ENCODE results near the gene KAZN.

KAZN gene

GRCh38 chr1:14630986-14631385 lies 32.5 kb downstream of the KAZN start:
- in situ Hi-C loops (cut with HindIII; ENCODE audit: low pct_ligation_motif_present, low pct_unique_long_range_greater_than_20kb, low sequenced_read_pairs) = no loop called here
- DNase-seq = no peak

- DNase-seq = no peak
- in situ Hi-C loops (cut with HindIII; ENCODE audit: low pct_ligation_motif_present, low pct_unique_long_range_greater_than_20kb, low sequenced_read_pairs) = no loop called here
Measured at GRCh38 chr1:14631421-14631820, 32.9 kb downstream of the KAZN start.

GRCh38 chr1:14634486-14634885 lies 36.0 kb downstream of the KAZN start:
- no peak for DNase-seq
- in situ Hi-C loops (cut with HindIII; ENCODE audit: low pct_ligation_motif_present, low pct_unique_long_range_greater_than_20kb, low sequenced_read_pairs) = no loop called here

- no peak for DNase-seq
- in situ Hi-C loops (cut with HindIII; ENCODE audit: low pct_ligation_motif_present, low pct_unique_long_range_greater_than_20kb, low sequenced_read_pairs) = no loop called here
Measured at GRCh38 chr1:14635421-14635820, 36.9 kb downstream of the KAZN start.

- in situ Hi-C loops (cut with HindIII; ENCODE audit: low pct_ligation_motif_present, low pct_unique_long_range_greater_than_20kb, low sequenced_read_pairs) = no loop called here
Measured at GRCh38 chr1:14636897-14637632, 38.6 kb downstream of the KAZN start.

GRCh38 chr1:14639291-14640050 lies 41.0 kb downstream of the KAZN start:
- in situ Hi-C loops (cut with HindIII; ENCODE audit: low pct_ligation_motif_present, low pct_unique_long_range_greater_than_20kb, low sequenced_read_pairs) = no loop called here
- no peak for DNase-seq

More at GRCh38 chr1:14636897-14637632, 38.6 kb downstream of the KAZN start:
- DNase-seq = no peak

- no peak for DNase-seq
- in situ Hi-C loops (cut with HindIII; ENCODE audit: low pct_ligation_motif_present, low pct_unique_long_range_greater_than_20kb, low sequenced_read_pairs) = no loop called here
Measured at GRCh38 chr1:14642712-14643111, 44.2 kb downstream of the KAZN start.

GRCh38 chr1:14646973-14647372 lies 48.5 kb downstream of the KAZN start:
- in situ Hi-C loops (cut with HindIII; ENCODE audit: low pct_ligation_motif_present, low pct_unique_long_range_greater_than_20kb, low sequenced_read_pairs) = no loop called here
- DNase-seq = no peak

- in situ Hi-C loops (cut with HindIII; ENCODE audit: low pct_ligation_motif_present, low pct_unique_long_range_greater_than_20kb, low sequenced_read_pairs) = no loop called here
- DNase-seq = no peak
Measured at GRCh38 chr1:14647777-14648176, 49.3 kb downstream of the KAZN start.

- DNase-seq = no peak
- in situ Hi-C loops (cut with HindIII; ENCODE audit: low pct_ligation_motif_present, low pct_unique_long_range_greater_than_20kb, low sequenced_read_pairs) = no loop called here
Measured at GRCh38 chr1:14648391-14648790, 49.9 kb downstream of the KAZN start.

- in situ Hi-C loops (cut with HindIII; ENCODE audit: low pct_ligation_motif_present, low pct_unique_long_range_greater_than_20kb, low sequenced_read_pairs) = no loop called here
- no peak for DNase-seq
Measured at GRCh38 chr1:14648896-14649855, 50.7 kb downstream of the KAZN start.

- in situ Hi-C loops (cut with HindIII; ENCODE audit: low pct_ligation_motif_present, low pct_unique_long_range_greater_than_20kb, low sequenced_read_pairs) = no loop called here
- DNase-seq = no peak
Measured at GRCh38 chr1:14649976-14650375, 51.5 kb downstream of the KAZN start.

- in situ Hi-C loops (cut with HindIII; ENCODE audit: low pct_ligation_motif_present, low pct_unique_long_range_greater_than_20kb, low sequenced_read_pairs) = no loop called here
- DNase-seq = no peak
Measured at GRCh38 chr1:14650951-14651350, 52.5 kb downstream of the KAZN start.

- no peak for DNase-seq
- in situ Hi-C loops (cut with HindIII; ENCODE audit: low pct_ligation_motif_present, low pct_unique_long_range_greater_than_20kb, low sequenced_read_pairs) = no loop called here
Measured at GRCh38 chr1:14652840-14653239, 54.4 kb downstream of the KAZN start.

GRCh38 chr1:14653461-14653960 lies 55.0 kb downstream of the KAZN start:
- no peak for DNase-seq
- in situ Hi-C loops (cut with HindIII; ENCODE audit: low pct_ligation_motif_present, low pct_unique_long_range_greater_than_20kb, low sequenced_read_pairs) = no loop called here

- in situ Hi-C loops (cut with HindIII; ENCODE audit: low pct_ligation_motif_present, low pct_unique_long_range_greater_than_20kb, low sequenced_read_pairs) = no loop called here
- peak; percentile 1 for DNase-seq
Measured at GRCh38 chr1:14654554-14654953, 56.1 kb downstream of the KAZN start.

GRCh38 chr1:14655385-14655784 lies 56.9 kb downstream of the KAZN start:
- no peak for DNase-seq

GRCh38 chr1:14656384-14656937 lies 58.0 kb downstream of the KAZN start:
- in situ Hi-C loops (cut with HindIII; ENCODE audit: low pct_ligation_motif_present, low pct_unique_long_range_greater_than_20kb, low sequenced_read_pairs) = no loop called here
- DNase-seq = no peak

More at GRCh38 chr1:14655385-14655784, 56.9 kb downstream of the KAZN start:
- in situ Hi-C loops (cut with HindIII; ENCODE audit: low pct_ligation_motif_present, low pct_unique_long_range_greater_than_20kb, low sequenced_read_pairs) = no loop called here
